Measurements from ENCODE around the gene IL32.

The IL32 gene

DNA sequence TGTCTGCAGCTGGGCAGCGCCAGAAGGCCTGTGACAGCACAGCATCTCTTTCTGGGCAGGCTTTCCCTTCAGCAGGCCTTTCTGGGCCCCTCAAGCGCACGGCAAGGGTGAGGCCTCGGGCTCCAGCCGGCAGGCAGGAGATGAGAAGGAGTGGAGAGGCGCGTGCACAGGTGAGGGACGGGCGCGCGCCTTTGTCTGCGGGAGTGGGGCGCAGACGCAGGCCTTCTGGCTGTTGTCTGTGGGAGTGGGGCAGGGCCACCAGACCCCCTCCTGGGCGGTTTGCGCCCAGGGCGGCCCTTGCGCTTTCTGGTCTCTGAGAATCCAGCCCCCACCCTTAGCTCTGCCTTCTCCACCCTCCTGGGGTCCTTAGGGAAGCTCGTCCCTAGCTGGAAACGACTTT lies 53.4 kb downstream of the IL32 start:
- DNase-seq (ENCODE audit: low spot score) = no peak

Measured in LoVo (cell line).